H9 (cell line): ENCODE data around the gene PHTF1. TPM values are rescaled to one million over a fixed set of nuclear protein-coding genes. Genes with fewer than 3 reads are reported as not detected.

Source experiments
- DNase-seq: peaks from one replicate; pipeline ENCODE4 v3.0.0-alpha.2; 2017
- H2AFZ ChIP-seq: one replicate; pipeline ENCODE4 v1.6.1; 2013; ENCODE audit warnings: mild to moderate bottlenecking, low read length, control low read depth, moderate library complexity
- H2AK5ac ChIP-seq: 2 replicates; pipeline ENCODE4 v1.6.1; 2013; ENCODE audit warnings: low read length, control low read depth, mixed read lengths; ENCODE audit not compliant: insufficient read length
- H2BK120ac ChIP-seq: one replicate; pipeline ENCODE4 v1.6.1; 2013; ENCODE audit warnings: low read depth, mild to moderate bottlenecking, low read length, control low read depth, inconsistent platforms; ENCODE audit not compliant: poor library complexity, severe bottlenecking
- H2BK12ac ChIP-seq: 2 replicates; pipeline ENCODE4 v1.6.1; 2013; ENCODE audit warnings: low read length, control low read depth, mixed read lengths, low read depth; ENCODE audit not compliant: insufficient read length
- H2BK15ac ChIP-seq: 2 replicates; pipeline ENCODE4 v1.6.1; 2013; ENCODE audit warnings: low read depth, low read length, control low read depth
- H2BK20ac ChIP-seq: one replicate; pipeline ENCODE4 v1.6.1; 2013; ENCODE audit warnings: low read depth, mild to moderate bottlenecking, low read length, control low read depth, inconsistent platforms; ENCODE audit not compliant: poor library complexity, severe bottlenecking
- H2BK5ac ChIP-seq: 2 replicates; pipeline ENCODE4 v1.6.1; 2013; ENCODE audit warnings: low read length, control low read depth, mixed read lengths; ENCODE audit not compliant: insufficient read length
- H3K14ac ChIP-seq: 2 replicates; pipeline ENCODE4 v1.6.1; 2013; ENCODE audit warnings: low read length, control low read depth; ENCODE audit not compliant: insufficient read depth
- H3K18ac ChIP-seq: 2 replicates; pipeline ENCODE4 v1.6.1; 2013; ENCODE audit warnings: low read depth, mild to moderate bottlenecking, mixed read lengths, low read length, control low read depth; ENCODE audit not compliant: insufficient read length
- H3K23ac ChIP-seq: 2 replicates; pipeline ENCODE4 v1.6.1; 2013; ENCODE audit warnings: low read length, control low read depth, mixed read lengths, low read depth; ENCODE audit not compliant: insufficient read length
- H3K23me2 ChIP-seq: 2 replicates; pipeline ENCODE4 v1.6.1; 2013; ENCODE audit warnings: low read depth, mild to moderate bottlenecking, mixed read lengths, low read length, control low read depth; ENCODE audit not compliant: insufficient read length, poor library complexity, severe bottlenecking
- H3K27ac ChIP-seq: 2 replicates; pipeline ENCODE4 v1.5.1; 2013; ENCODE audit warnings: low read length, control low read depth, mixed read lengths, low read depth; ENCODE audit not compliant: insufficient read length
- H3K27me3 ChIP-seq: 2 replicates; pipeline ENCODE4 v1.6.1; 2013; ENCODE audit warnings: low read length, control low read depth, inconsistent platforms; ENCODE audit not compliant: insufficient read depth
- H3K4ac ChIP-seq: 2 replicates; pipeline ENCODE4 v1.6.1; 2013; ENCODE audit warnings: low read depth, mild to moderate bottlenecking, control low read depth, inconsistent platforms, low read length, moderate library complexity
- H3K4me1 ChIP-seq: 2 replicates; pipeline ENCODE4 v1.6.1; 2013; ENCODE audit warnings: low read length, control low read depth, inconsistent platforms; ENCODE audit not compliant: insufficient read depth
- H3K4me2 ChIP-seq: 2 replicates; pipeline ENCODE4 v1.6.1; 2013; ENCODE audit warnings: low read length, control low read depth, mixed read lengths; ENCODE audit not compliant: insufficient read length, insufficient read depth
- H3K56ac ChIP-seq: 2 replicates; pipeline ENCODE4 v1.6.1; 2013; ENCODE audit warnings: low read depth, mild to moderate bottlenecking, mixed read lengths, low read length, control low read depth; ENCODE audit not compliant: insufficient read length
- H3K79me1 ChIP-seq: 2 replicates; pipeline ENCODE4 v1.6.1; 2013; ENCODE audit warnings: low read depth, mild to moderate bottlenecking, moderate library complexity, low read length, control low read depth, inconsistent platforms; ENCODE audit not compliant: insufficient read depth, poor library complexity, severe bottlenecking
- H3K79me2 ChIP-seq: 2 replicates; pipeline ENCODE4 v1.6.1; 2013; ENCODE audit warnings: low read length, control low read depth, inconsistent platforms; ENCODE audit not compliant: insufficient read depth
- H3K9ac ChIP-seq: 2 replicates; pipeline ENCODE4 v1.6.1; 2013; ENCODE audit warnings: low read length, control low read depth, mixed read lengths; ENCODE audit not compliant: insufficient read length; ENCODE audit errors: extremely low read depth
- H3K9me3 ChIP-seq: one replicate; pipeline ENCODE4 v1.6.1; 2013; ENCODE audit warnings: low read depth, low read length, inconsistent platforms; ENCODE audit not compliant: control insufficient read depth
- H3T11ph ChIP-seq: one replicate; pipeline ENCODE4 v1.6.1; 2013; ENCODE audit warnings: mild to moderate bottlenecking, low read length, control low read depth, inconsistent platforms
- H4K20me1 ChIP-seq: one replicate; pipeline ENCODE4 v1.6.1; 2013; ENCODE audit not compliant: control insufficient read depth, insufficient read length, insufficient read depth
- H4K5ac ChIP-seq: 2 replicates; pipeline ENCODE4 v1.6.1; 2013; ENCODE audit warnings: low read depth, mild to moderate bottlenecking, mixed read lengths, low read length, control low read depth; ENCODE audit not compliant: insufficient read length
- H4K8ac ChIP-seq: replicated peaks from 2 replicates; pipeline ENCODE4 v1.6.1; 2013; ENCODE audit warnings: low read length, control low read depth, mixed read lengths, low read depth; ENCODE audit not compliant: insufficient read length
- H4K91ac ChIP-seq: 2 replicates; pipeline ENCODE4 v1.6.1; 2013; ENCODE audit warnings: low read depth, mild to moderate bottlenecking, moderate library complexity, mixed read lengths, low read length, control low read depth; ENCODE audit not compliant: insufficient read length
- H3K27ac Mint-ChIP-seq, 3 experiments: 2 replicates in 2 of 3; 3 replicates in 1 of 3; pipeline ENCODE4 v1.8.0; 2020 to 2021; ENCODE audit warnings: mixed read lengths in 3 of 3, mild to moderate bottlenecking in 1 of 3, moderate library complexity in 1 of 3
- H3K27me3 Mint-ChIP-seq: 2 replicates; pipeline ENCODE4 v1.8.0; 2021; ENCODE audit warnings: low read depth, mild to moderate bottlenecking, moderate library complexity, mixed read lengths
- H3K36me3 Mint-ChIP-seq, 3 experiments: 2 replicates in 2 of 3; 3 replicates in 1 of 3; pipeline ENCODE4 v1.8.0; 2020 to 2021; ENCODE audit warnings: low read depth in 3 of 3, mixed read lengths in 3 of 3; ENCODE audit not compliant: insufficient read depth in 1 of 3
- H3K4me1 Mint-ChIP-seq, 2 experiments: 2 replicates each; pipeline ENCODE4 v1.8.0; 2020; ENCODE audit warnings: mixed read lengths in 2 of 2
- H3K4me3 Mint-ChIP-seq, 2 experiments: 2 replicates in 1 of 2; 3 replicates in 1 of 2; pipeline ENCODE4 v1.8.0; 2020 to 2021; ENCODE audit warnings: mild to moderate bottlenecking in 2 of 2, mixed read lengths in 2 of 2, moderate library complexity in 1 of 2
- H3K9me3 Mint-ChIP-seq, 2 experiments: 2 replicates in 1 of 2; 3 replicates in 1 of 2; pipeline ENCODE4 v1.8.0; 2020; ENCODE audit warnings: mild to moderate bottlenecking in 2 of 2, mixed read lengths in 2 of 2, moderate library complexity in 1 of 2
- WGBS: extraction: QIAGEN DNeasy Blood & Tissue Kit; methylation state at CpG from one replicate; pipeline ENCODE4 v1.1.7; 2013; ENCODE audit warnings: missing lambda C conversion rate, low lambda C conversion rate, mixed read lengths; ENCODE audit not compliant: insufficient read length; ENCODE audit errors: extremely low coverage; 5-methylcytosine and 5-hydroxymethylcytosine counted together
- total RNA-seq: library from RNA; stranded (reverse); gene quantifications from 2 replicates; pipeline ENCODE4 v1.2.1, GENCODE V29; 2021
- TF ChIP-seq, protein P1 (sequence below): fragments of 200-600 bp; sonication (generic); conservative IDR thresholded peaks from 3 replicates; pipeline ENCODE4 v1.8.0; 2021; ENCODE audit warnings: antibody characterized with exemption, mild to moderate bottlenecking

PHTF1 gene
- total RNA-seq, 1 experiment from 2014 or later, result 28.4 TPM

GRCh38 chr1:113672491-113672890 is 86.8 kb downstream of the PHTF1 start:
- no peaks in the 10 kb centered on the region for H4K20me1 ChIP-seq
- no peak overlapping the region for H2BK12ac ChIP-seq
- no peak overlapping the region for H3K4me3 Mint-ChIP-seq
- H3K27ac Mint-ChIP-seq, result no peak overlapping the region
- no peak overlapping the region for H4K91ac ChIP-seq
- no peak overlapping the region for H2BK20ac ChIP-seq
- no peaks in the 10 kb centered on the region for H3K23me2 ChIP-seq
- no peak overlapping the region for H3K4me2 ChIP-seq
- H3K14ac ChIP-seq, result no peak overlapping the region
- WGBS, result no CpG with 5 or more reads among the region's 4 CpGs
- no peak overlapping the region for H3K9ac ChIP-seq
- H2AFZ ChIP-seq, result no peak overlapping the region
- H2BK5ac ChIP-seq, result no peak overlapping the region
- H3K56ac ChIP-seq, result no peak overlapping the region
- H3K23ac ChIP-seq, result no peak overlapping the region
- TF ChIP-seq, protein P1, sequence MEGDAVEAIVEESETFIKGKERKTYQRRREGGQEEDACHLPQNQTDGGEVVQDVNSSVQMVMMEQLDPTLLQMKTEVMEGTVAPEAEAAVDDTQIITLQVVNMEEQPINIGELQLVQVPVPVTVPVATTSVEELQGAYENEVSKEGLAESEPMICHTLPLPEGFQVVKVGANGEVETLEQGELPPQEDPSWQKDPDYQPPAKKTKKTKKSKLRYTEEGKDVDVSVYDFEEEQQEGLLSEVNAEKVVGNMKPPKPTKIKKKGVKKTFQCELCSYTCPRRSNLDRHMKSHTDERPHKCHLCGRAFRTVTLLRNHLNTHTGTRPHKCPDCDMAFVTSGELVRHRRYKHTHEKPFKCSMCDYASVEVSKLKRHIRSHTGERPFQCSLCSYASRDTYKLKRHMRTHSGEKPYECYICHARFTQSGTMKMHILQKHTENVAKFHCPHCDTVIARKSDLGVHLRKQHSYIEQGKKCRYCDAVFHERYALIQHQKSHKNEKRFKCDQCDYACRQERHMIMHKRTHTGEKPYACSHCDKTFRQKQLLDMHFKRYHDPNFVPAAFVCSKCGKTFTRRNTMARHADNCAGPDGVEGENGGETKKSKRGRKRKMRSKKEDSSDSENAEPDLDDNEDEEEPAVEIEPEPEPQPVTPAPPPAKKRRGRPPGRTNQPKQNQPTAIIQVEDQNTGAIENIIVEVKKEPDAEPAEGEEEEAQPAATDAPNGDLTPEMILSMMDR, result no peak
- no peak overlapping the region for H3K18ac ChIP-seq
- H3K27ac ChIP-seq, result no peak overlapping the region
- no peaks in the 10 kb centered on the region for H3K79me1 ChIP-seq
- no peak overlapping the region for H4K5ac ChIP-seq
- no peak overlapping the region for H2AK5ac ChIP-seq
- H3K4me1 ChIP-seq, result no peaks in the 10 kb centered on the region
- no peak overlapping the region for H4K8ac ChIP-seq
- no peak for DNase-seq
- no peak overlapping the region for H3K4ac ChIP-seq
- no peak overlapping the region for H3T11ph ChIP-seq
- H3K27me3 Mint-ChIP-seq, result no peaks in the 10 kb centered on the region
- no peaks in the 10 kb centered on the region for H3K9me3 ChIP-seq
- no peaks in the 10 kb centered on the region for H3K79me2 ChIP-seq
- H3K4me1 Mint-ChIP-seq, result no peaks in the 10 kb centered on the region
- H3K9me3 Mint-ChIP-seq, result no peaks in the 10 kb centered on the region
- no peak overlapping the region for H2BK15ac ChIP-seq
- no peaks in the 10 kb centered on the region for H3K27me3 ChIP-seq
- H2BK120ac ChIP-seq, result no peak overlapping the region
- peaks cover 0 to 1% (median 0%) of the 10 kb centered on the region in 3 experiments; a peak in 1 of 7 replicates for H3K36me3 Mint-ChIP-seq
